SU-DHL-6 (cell line): ENCODE results near the gene NPW.

Experiments
- H2AFZ ChIP-seq: fragments of 200-600 bp; sonication (generic); 2 replicates; pipeline ENCODE4 v1.6.1; 2014; ENCODE audit warnings: low read depth, mild to moderate bottlenecking, moderate library complexity, mixed read lengths, antibody characterized with exemption, low read length; ENCODE audit not compliant: severe bottlenecking
- H3F3A ChIP-seq: fragments of 200-600 bp; shearing (Covaris generic); 2 replicates; pipeline ENCODE4 v1.6.0; 2016; ENCODE audit warnings: antibody characterized with exemption, mild to moderate bottlenecking; ENCODE audit not compliant: insufficient read depth
- H3K27ac ChIP-seq: fragments of 200-600 bp; sonication (generic); 2 replicates; pipeline ENCODE4 v1.5.1; 2016; ENCODE audit warnings: low read depth, mild to moderate bottlenecking, low read length, moderate library complexity, mixed read lengths
- H3K27me3 ChIP-seq: fragments of 200-600 bp; sonication (generic), shearing (Covaris generic); 2 replicates; pipeline ENCODE4 v1.6.0; 2014; ENCODE audit warnings: mild to moderate bottlenecking, low read length
- H3K36me3 ChIP-seq: fragments of 200-600 bp; sonication (generic); 2 replicates; pipeline ENCODE4 v1.6.1; 2014; ENCODE audit warnings: mild to moderate bottlenecking, low read length, mixed read lengths
- H3K4me2 ChIP-seq: fragments of 300-600, 200-600 bp; shearing (Covaris generic), sonication (generic); 2 replicates; pipeline ENCODE4 v1.6.0; 2014; ENCODE audit warnings: low read length, low read depth, mild to moderate bottlenecking; ENCODE audit not compliant: poor library complexity, severe bottlenecking
- H3K4me3 ChIP-seq: fragments of 200-600 bp; sonication (generic); 2 replicates; pipeline ENCODE4 v1.5.1; 2014; ENCODE audit warnings: antibody characterized with exemption, low read length, mild to moderate bottlenecking, mixed read lengths; ENCODE audit not compliant: insufficient read depth, poor library complexity, severe bottlenecking
- H3K79me2 ChIP-seq: fragments of 200-600 bp; sonication (generic); 2 replicates; pipeline ENCODE4 v1.6.1; 2014; ENCODE audit warnings: mild to moderate bottlenecking, low read length, moderate library complexity; ENCODE audit not compliant: insufficient read depth
- H3K9ac ChIP-seq: fragments of 200-600 bp; sonication (generic); 2 replicates; pipeline ENCODE4 v1.7.0; 2014; ENCODE audit warnings: mild to moderate bottlenecking, low read length
- H3K9me2 ChIP-seq: fragments of 200-600 bp; sonication (generic); replicated peaks from 2 replicates; pipeline ENCODE4 v1.6.1; 2014; ENCODE audit warnings: low read length; ENCODE audit not compliant: insufficient read depth
- H3K9me3 ChIP-seq: fragments of 200-600 bp; sonication (generic); 2 replicates; pipeline ENCODE4 v1.6.1; 2014; ENCODE audit warnings: low read length, mixed read lengths; ENCODE audit not compliant: insufficient read depth
- H4K20me1 ChIP-seq: fragments of 200-600 bp; sonication (generic); 2 replicates; pipeline ENCODE4 v1.6.1; 2014; ENCODE audit warnings: low read depth, mild to moderate bottlenecking, antibody characterized with exemption, low read length, moderate library complexity, mixed read lengths
- CTCF ChIP-seq: fragments of 200-600 bp; sonication (generic); IDR thresholded peaks from one replicate; pipeline ENCODE4 v1.5.1; 2017; ENCODE audit warnings: antibody characterized with exemption, mild to moderate bottlenecking, low read length, moderate library complexity; ENCODE audit not compliant: insufficient read depth, poor library complexity, severe bottlenecking
- EZH2phosphoT487 ChIP-seq: fragments of 200-600 bp; sonication (generic), shearing (Covaris generic); conservative IDR thresholded peaks from 2 replicates; pipeline ENCODE4 v1.6.1; 2018; ENCODE audit warnings: mild to moderate bottlenecking, antibody characterized with exemption, low read length, moderate library complexity, mixed read lengths

Gene NPW

GRCh38 chr16:1982991-1983543, 36.5 kb upstream of the NPW start:
- no peaks in the 10 kb centered on the region for H3K9me2 ChIP-seq
- no peak overlapping the region for H3K4me3 ChIP-seq
- no peaks in the 10 kb centered on the region for H3K79me2 ChIP-seq
- H3K27ac ChIP-seq: no peak overlapping the region
- peak overlapping the region; percentile 73 for H3K4me2 ChIP-seq
- H3K27me3 ChIP-seq: no peaks in the 10 kb centered on the region
- H3K9me3 ChIP-seq: no peaks in the 10 kb centered on the region
- no peaks in the 10 kb centered on the region for H4K20me1 ChIP-seq
- H3K36me3 ChIP-seq: no peaks in the 10 kb centered on the region
- H3K9ac ChIP-seq: 0 out of 2 replicates have a peak overlapping the region, but pooled peaks have one; percentile 71
- TF ChIP-seq EZH2phosphoT487 (no peak), CTCF (no peak)
- no peaks in the 10 kb centered on the region for H3F3A ChIP-seq
- H2AFZ ChIP-seq: no peak overlapping the region

DNA sequence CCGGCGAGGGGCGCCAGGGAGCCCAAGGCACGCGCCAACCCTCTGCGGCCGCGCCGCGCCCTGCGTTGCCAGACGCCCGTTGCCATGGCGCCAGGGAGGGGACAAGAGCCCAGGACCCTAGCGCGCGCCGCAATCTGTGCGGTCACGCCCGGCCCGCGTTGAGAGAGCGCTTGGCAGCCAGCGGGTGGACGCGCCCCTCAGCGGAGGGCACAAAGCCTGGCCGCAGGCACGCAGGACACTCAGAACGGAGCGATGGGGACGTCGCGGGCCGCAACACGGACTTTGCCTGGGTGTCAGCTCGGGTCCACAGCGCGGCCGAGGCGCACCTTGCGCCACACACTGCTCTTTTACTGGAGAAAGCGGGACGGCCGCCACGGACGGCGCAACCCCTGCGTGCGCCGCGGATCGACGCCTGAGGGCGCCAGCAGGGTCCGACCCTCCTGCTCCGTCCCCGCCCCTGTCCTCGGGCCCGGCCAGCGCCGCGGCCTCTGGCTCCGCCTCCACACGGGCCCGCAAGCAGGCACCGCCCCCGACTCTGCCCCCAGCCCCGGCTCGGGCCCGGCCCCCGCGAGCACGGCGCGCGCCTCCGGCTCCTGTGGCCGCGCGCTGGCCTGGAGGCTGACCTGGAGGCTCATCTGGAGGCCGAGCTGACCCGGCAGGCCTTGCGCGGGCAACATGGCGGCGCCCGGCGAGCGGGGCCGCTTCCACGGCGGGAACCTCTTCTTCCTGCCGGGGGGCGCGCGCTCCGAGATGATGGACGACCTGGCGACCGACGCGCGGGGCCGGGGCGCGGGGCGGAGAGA, 35.8 kb upstream of the NPW start, which contains the start of gene GFER:
GFER (plus strand) TSS at position 650 of the 803 bp plus-strand sequence; CDS start at position 676, 26 bp downstream.
- peak within 1 kb of the TSS; percentile 66 for H3K4me3 ChIP-seq
- TF ChIP-seq CTCF (no peak), EZH2phosphoT487 (no peak)
- no peaks in the 10 kb centered on the region for H3K9me2 ChIP-seq
- no peaks in the 10 kb centered on the region for H4K20me1 ChIP-seq
- no peaks in the 10 kb centered on the region for H3F3A ChIP-seq
- no peaks in the 10 kb centered on the region for H3K9me3 ChIP-seq
- H3K27ac ChIP-seq: no peak within 1 kb of the TSS
- H2AFZ ChIP-seq: no peak within 1 kb of the TSS
- H3K27me3 ChIP-seq: no peaks in the 10 kb centered on the region
- H3K79me2 ChIP-seq: no peaks in the 10 kb centered on the region
- H3K9ac ChIP-seq: peak within 1 kb of the TSS; percentile 71
- peak within 1 kb of the TSS; percentile 73 for H3K4me2 ChIP-seq
- H3K36me3 ChIP-seq: no peaks in the 10 kb centered on the region

DNA sequence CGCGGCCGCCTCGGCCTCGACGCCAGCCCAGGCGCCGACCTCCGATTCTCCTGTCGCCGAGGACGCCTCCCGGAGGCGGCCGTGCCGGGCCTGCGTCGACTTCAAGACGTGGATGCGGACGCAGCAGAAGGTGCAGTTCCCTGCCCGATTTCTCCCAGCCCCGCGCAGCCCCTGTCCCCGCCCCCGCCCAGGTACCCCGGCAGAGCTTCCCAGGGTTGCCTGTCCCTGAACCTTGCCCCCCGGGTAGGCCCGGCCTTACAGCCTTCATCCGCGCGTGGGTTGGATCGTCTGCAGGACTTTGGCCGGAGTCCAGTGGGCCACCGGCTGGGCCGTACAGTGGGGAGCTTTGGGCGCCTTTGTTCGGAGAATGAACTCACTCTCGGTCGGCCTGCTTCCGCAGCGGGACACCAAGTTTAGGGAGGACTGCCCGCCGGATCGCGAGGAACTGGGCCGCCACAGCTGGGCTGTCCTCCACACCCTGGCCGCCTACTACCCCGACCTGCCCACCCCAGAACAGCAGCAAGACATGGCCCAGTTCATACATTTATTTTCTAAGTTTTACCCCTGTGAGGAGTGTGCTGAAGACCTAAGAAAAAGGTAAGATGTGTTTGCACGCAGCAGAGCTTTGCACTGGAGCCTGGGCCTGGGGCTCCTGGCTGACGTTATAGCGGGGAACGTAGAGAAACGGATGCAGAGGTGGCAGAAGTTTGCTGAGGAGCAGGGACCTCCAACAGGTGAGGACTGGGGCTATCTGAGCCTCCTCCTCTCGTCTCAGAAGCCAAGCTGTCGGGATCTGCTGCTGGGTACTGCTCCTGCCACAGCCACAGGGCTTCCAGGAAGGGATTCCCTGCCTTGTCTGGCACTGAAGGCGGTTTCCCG, 35.0 kb upstream of the NPW start:
- peak overlapping the region; percentile 73 for H3K4me2 ChIP-seq
- H3K4me3 ChIP-seq: peak overlapping the region; percentile 66
- no peaks in the 10 kb centered on the region for H3F3A ChIP-seq
- H3K9me2 ChIP-seq: no peaks in the 10 kb centered on the region
- H3K27ac ChIP-seq: no peak overlapping the region
- no peak for TF ChIP-seq CTCF
- TF ChIP-seq EZH2phosphoT487: no peak
- H3K9me3 ChIP-seq: no peaks in the 10 kb centered on the region
- no peak overlapping the region for H2AFZ ChIP-seq
- no peaks in the 10 kb centered on the region for H3K36me3 ChIP-seq
- H3K79me2 ChIP-seq: no peaks in the 10 kb centered on the region
- H3K9ac ChIP-seq: peak overlapping the region; percentile 71
- H3K27me3 ChIP-seq: no peaks in the 10 kb centered on the region
- no peaks in the 10 kb centered on the region for H4K20me1 ChIP-seq
